ENCODE results near the gene TRIM44. TPM values are rescaled to one million over a fixed set of nuclear protein-coding genes. Genes with fewer than 3 reads are reported as not detected.

Gene TRIM44
- polyA plus RNA-seq, 2 of the 4 experiments (the other 2 are of a cell fraction) = 19.3 to 70.4 TPM

GRCh38 chr11:35641964-35642363 lies 20.6 kb upstream of the TRIM44 start:
- no peaks in the 10 kb centered on the region for H3K9me3 ChIP-seq
- no peaks in the 10 kb centered on the region for H3K4me1 ChIP-seq
- no peak overlapping the region for H3K27ac ChIP-seq
- CTCF ChIA-PET = interaction anchor here (1.0 to 1.5 kb wide), 2 partner anchors 180 to 222 kb away, joined by 3 read pairs; partner anchors contain the start of gene SLC1A2
- TF ChIP-seq CHD2 (IDR thresholded peaks at IDR 0.05; ENCODE audit: low read length, partially characterized antibody) (no peak), POLR2A (IDR thresholded peaks at IDR 0.05; ENCODE audit: low read length) (no peak), CHD4 (IDR thresholded peaks at IDR 0.05; ENCODE audit: borderline replicate concordance) (no peak), RNF2 (IDR thresholded peaks at IDR 0.05; ENCODE audit: borderline replicate concordance, low read depth) (no peak), FOSB (CRISPR knock-in tag; IDR thresholded peaks at IDR 0.05) (no peak), BHLHE40 (IDR thresholded peaks at IDR 0.05; ENCODE audit: low read depth, low read length) (no peak), EHMT2 (IDR thresholded peaks at IDR 0.05; ENCODE audit: low read depth) (no peak), HOXB5 (CRISPR knock-in tag; IDR thresholded peaks at IDR 0.05) (no peak), ZNF302 (CRISPR knock-in tag; IDR thresholded peaks at IDR 0.05) (no peak), KDM5A (IDR thresholded peaks at IDR 0.05) (no peak), GATA3 (IDR thresholded peaks at IDR 0.05; ENCODE audit: borderline replicate concordance) (no peak), EHF (CRISPR knock-in tag; IDR thresholded peaks at IDR 0.05) (no peak), JUNB (IDR thresholded peaks at IDR 0.05) (no peak), MYC (IDR thresholded peaks at IDR 0.05; ENCODE audit: borderline replicate concordance, low read length) (no peak)
- no peak for ATAC-seq
- no peak for FAIRE-seq
- no peak overlapping the region for H3K4me2 ChIP-seq
- no peak overlapping the region for H3K4me3 ChIP-seq
- DNase-seq (ENCODE audit: low read depth in 1 of 2, low spot score in 1 of 2) = no peak
- WGBS (ENCODE audit: missing lambda C conversion rate) = 93% methylated on average over 3 of the region's 3 CpGs
- POLR2A ChIA-PET = no interaction called here

- H3K4me3 ChIP-seq = no peak overlapping the region
- TF ChIP-seq BHLHE40 (IDR thresholded peaks at IDR 0.05; ENCODE audit: low read depth, low read length) (no peak), ZFP36 (IDR thresholded peaks at IDR 0.05; ENCODE audit: borderline replicate concordance, partially characterized antibody) (no peak), RARB (CRISPR knock-in tag; IDR thresholded peaks at IDR 0.05) (no peak), ZSCAN20 (CRISPR knock-in tag; IDR thresholded peaks at IDR 0.05) (no peak), HES2 (IDR thresholded peaks at IDR 0.05) (no peak)
- H3K4me2 ChIP-seq = no peak overlapping the region
- CTCF ChIA-PET = interaction anchor here (1.0 to 1.1 kb wide), 3 partner anchors 11 to 394 kb away, joined by 3 to 4 read pairs (median 3); no protein-coding TSS in a partner anchor
- FAIRE-seq (no peak), ATAC-seq (no peak), DNase-seq (ENCODE audit: low read depth in 1 of 2, low spot score in 1 of 2) (no peak)
- no peaks in the 10 kb centered on the region for H3K9me3 ChIP-seq
- H3K27ac ChIP-seq = no peak overlapping the region
- POLR2A ChIA-PET = no interaction called here
- WGBS (ENCODE audit: missing lambda C conversion rate) = 33% methylated on average over 8 of the region's 8 CpGs
- no peaks in the 10 kb centered on the region for H3K4me1 ChIP-seq
Observed at GRCh38 chr11:35647421-35648093, 15.0 kb upstream of the TRIM44 start.

- FAIRE-seq (peak; percentile 70), DNase-seq (ENCODE audit: low read depth in 1 of 2, low spot score in 1 of 2) (no peak), ATAC-seq (no peak)
- 29% methylated on average over 1 of the region's 1 CpG for WGBS (ENCODE audit: missing lambda C conversion rate)
- ChIA-PET CTCF (interaction anchor here (1.4 to 1.7 kb wide), 2 partner anchors 30 to 34 kb away, joined by 3 read pairs; no protein-coding TSS in a partner anchor), POLR2A (no interaction called here)
- TF ChIP-seq RARB (CRISPR knock-in tag; IDR thresholded peaks at IDR 0.05) (no peak), MYC (IDR thresholded peaks at IDR 0.05; ENCODE audit: borderline replicate concordance, low read length) (no peak), ELK1 (IDR thresholded peaks at IDR 0.05; ENCODE audit: low read depth, low read length) (no peak), ZNF302 (CRISPR knock-in tag; IDR thresholded peaks at IDR 0.05) (no peak), HMGXB4 (CRISPR knock-in tag; IDR thresholded peaks at IDR 0.05; ENCODE audit: borderline replicate concordance) (no peak), RCOR1 (IDR thresholded peaks at IDR 0.05; ENCODE audit: low read depth, low read length) (no peak), NPAS2 (CRISPR knock-in tag; IDR thresholded peaks at IDR 0.05; ENCODE audit: borderline replicate concordance) (no peak), GATA3 (IDR thresholded peaks at IDR 0.05; ENCODE audit: borderline replicate concordance) (no peak), ZC3H11A (IDR thresholded peaks at IDR 0.05) (no peak), CTCF (IDR thresholded peaks at IDR 0.05) (no peak), POLR2A (IDR thresholded peaks at IDR 0.05; ENCODE audit: low read length) (no peak), KDM1A (IDR thresholded peaks at IDR 0.05; ENCODE audit: low read depth) (no peak), ZSCAN20 (CRISPR knock-in tag; IDR thresholded peaks at IDR 0.05) (no peak), RAD21 (conservative IDR thresholded peaks at IDR 0.05 in 1 of 2, IDR thresholded peaks at IDR 0.05 in 1 of 2) (no peak)
- no peaks in the 10 kb centered on the region for H3K4me1 ChIP-seq
- no peak overlapping the region for H3K4me3 ChIP-seq
- no peak overlapping the region for H3K27ac ChIP-seq
- H3K9me3 ChIP-seq = no peaks in the 10 kb centered on the region
- H3K4me2 ChIP-seq = no peak overlapping the region
Observed at GRCh38 chr11:35650006-35650405, 12.6 kb upstream of the TRIM44 start.

All from A549 (cell line).